Cardiac fibroblast (primary cell): ENCODE results near the gene PBX3.

Experiments used
- DNase-seq, 2 donors: peaks; one replicate each; pipeline versions ENCODE4 v3.0.0 to v3.0.0-alpha.2; 2010; ENCODE audit warnings: low read depth in 2 of 2
- H3K4me3 ChIP-seq, 2 donors: replicated peaks in 1 of 2; 1 replicate in 1 of 2; 2 replicates in 1 of 2; pipeline ENCODE4 v1.5.1; 2011; ENCODE audit warnings: low read depth in 2 of 2, low read length in 2 of 2, mild to moderate bottlenecking in 2 of 2, moderate library complexity in 1 of 2
- CTCF ChIP-seq: IDR thresholded peaks from one replicate; pipeline ENCODE4 v1.5.1; 2011; ENCODE audit warnings: low read depth, mild to moderate bottlenecking, low read length, inconsistent platforms

PBX3 gene

GRCh38 chr9:125908136-125908535 lies 161.0 kb downstream of the PBX3 start:
- no peak overlapping the region for H3K4me3 ChIP-seq
- no peak for DNase-seq
- TF ChIP-seq CTCF: no peak

GRCh38 chr9:125908966-125909365 lies 161.8 kb downstream of the PBX3 start:
- DNase-seq: no peak
- no peak for TF ChIP-seq CTCF
- H3K4me3 ChIP-seq: no peak overlapping the region

GRCh38 chr9:125909459-125909858 lies 162.3 kb downstream of the PBX3 start:
- TF ChIP-seq CTCF: no peak
- no peak overlapping the region for H3K4me3 ChIP-seq
- peak in 1 of 2 donors; percentile 52 for DNase-seq

GRCh38 chr9:125910286-125910685 lies 163.1 kb downstream of the PBX3 start:
- H3K4me3 ChIP-seq: no peak overlapping the region
- DNase-seq: no peak
- TF ChIP-seq CTCF: no peak

- TF ChIP-seq CTCF: no peak
- no peak overlapping the region for H3K4me3 ChIP-seq
- peak in 1 of 2 donors; percentile 34 for DNase-seq
Observed at GRCh38 chr9:125911861-125912644, 164.9 kb downstream of the PBX3 start.

GRCh38 chr9:125912667-125913066 lies 165.5 kb downstream of the PBX3 start:
- TF ChIP-seq CTCF: no peak
- no peak for DNase-seq
- H3K4me3 ChIP-seq: no peak overlapping the region

- no peak overlapping the region for H3K4me3 ChIP-seq
- DNase-seq: no peak
- TF ChIP-seq CTCF: no peak
Observed at GRCh38 chr9:125913551-125913950, 166.4 kb downstream of the PBX3 start.
